GM12872 (cell line): ENCODE data around the gene RAB29.

Experiments
- CTCF ChIP-seq: IDR thresholded peaks from 3 replicates; pipeline ENCODE4 v1.5.1; 2011; ENCODE audit warnings: low read depth, mild to moderate bottlenecking, low read length, moderate library complexity; ENCODE audit not compliant: insufficient read depth

Gene RAB29

GRCh38 chr1:205733438-205734175 is 41.7 kb downstream of the RAB29 start:
- no peak for TF ChIP-seq CTCF

GRCh38 chr1:205729945-205730610 is 45.2 kb downstream of the RAB29 start:
- TF ChIP-seq CTCF = no peak

- no peak for TF ChIP-seq CTCF
These were observed 48.6 kb downstream of the RAB29 start for GRCh38 chr1:205726619-205727125.

GRCh38 chr1:205725514-205725913 is 49.8 kb downstream of the RAB29 start:
- TF ChIP-seq CTCF = no peak

GRCh38 chr1:205719762-205720161 is 55.5 kb downstream of the RAB29 start:
- TF ChIP-seq CTCF = no peak

GRCh38 chr1:205719015-205719414 is 56.3 kb downstream of the RAB29 start:
- TF ChIP-seq CTCF = no peak
